ENCODE measurements around the gene TUBB4A.

The TUBB4A gene

DNA sequence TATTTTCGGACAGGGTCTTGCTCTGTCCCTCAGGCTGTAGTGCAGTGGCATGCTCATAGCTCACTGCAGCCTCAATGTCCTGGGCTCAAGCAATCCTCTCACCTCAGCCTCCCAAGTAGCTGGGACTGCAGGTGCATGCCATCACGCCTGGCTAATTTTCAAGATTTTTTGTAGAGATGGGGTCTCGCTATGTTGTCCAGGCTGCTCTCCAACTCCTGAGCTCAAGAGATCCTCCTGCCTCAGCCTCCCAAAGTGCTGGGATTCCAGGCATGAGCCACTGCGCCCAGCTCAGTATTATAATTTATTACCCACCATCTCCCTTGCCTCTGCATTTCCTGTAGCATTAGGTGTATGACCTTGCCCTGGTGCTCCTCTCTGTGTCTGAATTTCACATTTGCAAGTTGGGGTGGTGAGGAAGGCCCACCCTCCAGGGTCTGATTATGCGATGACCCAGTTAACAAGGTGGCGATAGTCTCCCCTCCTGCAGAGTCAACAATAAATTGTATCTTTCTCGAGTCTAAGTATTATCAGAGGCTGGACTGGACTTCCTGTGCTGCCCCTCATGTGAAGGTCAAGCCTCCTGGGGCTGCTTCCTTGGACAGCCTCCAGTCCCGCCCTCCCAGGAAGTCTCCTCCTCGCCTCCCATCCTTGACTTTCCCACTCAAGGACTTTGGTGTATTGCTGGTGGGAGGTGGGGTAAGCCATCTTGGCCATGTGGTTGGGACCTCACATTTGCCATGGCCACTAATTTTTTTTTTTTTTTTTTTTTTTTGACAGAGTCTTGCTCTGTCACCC, 1.5 kb upstream of the TUBB4A start:
- DNase-seq (ENCODE audit: low read depth) = no peak
- TF ChIP-seq, protein P1, sequence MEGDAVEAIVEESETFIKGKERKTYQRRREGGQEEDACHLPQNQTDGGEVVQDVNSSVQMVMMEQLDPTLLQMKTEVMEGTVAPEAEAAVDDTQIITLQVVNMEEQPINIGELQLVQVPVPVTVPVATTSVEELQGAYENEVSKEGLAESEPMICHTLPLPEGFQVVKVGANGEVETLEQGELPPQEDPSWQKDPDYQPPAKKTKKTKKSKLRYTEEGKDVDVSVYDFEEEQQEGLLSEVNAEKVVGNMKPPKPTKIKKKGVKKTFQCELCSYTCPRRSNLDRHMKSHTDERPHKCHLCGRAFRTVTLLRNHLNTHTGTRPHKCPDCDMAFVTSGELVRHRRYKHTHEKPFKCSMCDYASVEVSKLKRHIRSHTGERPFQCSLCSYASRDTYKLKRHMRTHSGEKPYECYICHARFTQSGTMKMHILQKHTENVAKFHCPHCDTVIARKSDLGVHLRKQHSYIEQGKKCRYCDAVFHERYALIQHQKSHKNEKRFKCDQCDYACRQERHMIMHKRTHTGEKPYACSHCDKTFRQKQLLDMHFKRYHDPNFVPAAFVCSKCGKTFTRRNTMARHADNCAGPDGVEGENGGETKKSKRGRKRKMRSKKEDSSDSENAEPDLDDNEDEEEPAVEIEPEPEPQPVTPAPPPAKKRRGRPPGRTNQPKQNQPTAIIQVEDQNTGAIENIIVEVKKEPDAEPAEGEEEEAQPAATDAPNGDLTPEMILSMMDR (IDR thresholded peaks at IDR 0.05; ENCODE audit: insufficient read depth, low read depth, low read length, missing control alignments) = no peak
- H3K4me3 ChIP-seq (ENCODE audit: low read depth, low read length) = no peak overlapping the region

GRCh38 chr19:6500837-6501739, 1.0 kb downstream of the TUBB4A start:
- no peak overlapping the region for H3K4me3 ChIP-seq (ENCODE audit: low read depth, low read length)
- no peak for DNase-seq (ENCODE audit: low read depth)
- TF ChIP-seq, protein P1 (IDR thresholded peaks at IDR 0.05; ENCODE audit: insufficient read depth, low read depth, low read length, missing control alignments) = no peak

- DNase-seq (ENCODE audit: low read depth) = no peak
- no peak overlapping the region for H3K4me3 ChIP-seq (ENCODE audit: low read depth, low read length)
- TF ChIP-seq, protein P1 (IDR thresholded peaks at IDR 0.05; ENCODE audit: insufficient read depth, low read depth, low read length, missing control alignments) = no peak
Observed at GRCh38 chr19:6499052-6499790, 2.9 kb downstream of the TUBB4A start.

- no peak overlapping the region for H3K4me3 ChIP-seq (ENCODE audit: low read depth, low read length)
- DNase-seq (ENCODE audit: low read depth) = no peak
- TF ChIP-seq, protein P1 (IDR thresholded peaks at IDR 0.05; ENCODE audit: insufficient read depth, low read depth, low read length, missing control alignments) = no peak
Observed at GRCh38 chr19:6498294-6499036, 3.6 kb downstream of the TUBB4A start.

GRCh38 chr19:6495947-6496346, 6.2 kb downstream of the TUBB4A start:
- H3K4me3 ChIP-seq (ENCODE audit: low read depth, low read length) = no peak overlapping the region
- TF ChIP-seq, protein P1 (IDR thresholded peaks at IDR 0.05; ENCODE audit: insufficient read depth, low read depth, low read length, missing control alignments) = no peak
- no peak for DNase-seq (ENCODE audit: low read depth)

DNA sequence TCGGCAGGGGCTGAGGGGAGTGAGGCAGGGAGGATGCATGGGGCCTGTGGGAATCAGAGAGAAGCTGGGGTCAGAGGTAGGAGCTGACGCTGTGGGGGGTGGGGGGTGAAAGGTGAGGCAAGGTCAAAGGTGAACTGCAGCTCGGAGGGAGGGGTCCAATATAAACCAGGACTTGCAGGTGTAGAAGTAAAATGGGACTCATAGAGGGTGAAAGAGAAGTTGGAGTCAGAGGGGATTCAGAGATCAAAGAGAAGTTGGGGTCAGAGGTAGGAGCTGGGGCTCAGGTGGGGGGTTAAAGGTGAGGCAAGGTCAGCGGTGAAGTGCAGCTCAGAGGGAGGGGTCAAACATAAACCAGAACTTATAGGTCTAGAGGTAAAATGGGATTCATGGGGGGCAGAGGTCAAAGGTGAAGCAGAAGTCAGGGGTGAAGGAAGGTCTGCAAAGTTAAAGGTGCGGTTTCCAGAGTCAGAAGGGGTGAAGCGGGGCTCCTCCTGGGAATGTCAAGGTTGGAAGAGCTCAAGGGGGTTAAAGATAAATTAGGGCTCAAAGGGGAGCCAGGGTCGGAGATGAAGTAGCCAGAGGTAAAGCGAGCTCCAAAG, 7.6 kb downstream of the TUBB4A start:
- no peak for DNase-seq (ENCODE audit: low read depth)
- TF ChIP-seq, protein P1 (IDR thresholded peaks at IDR 0.05; ENCODE audit: insufficient read depth, low read depth, low read length, missing control alignments) = no peak
- no peak overlapping the region for H3K4me3 ChIP-seq (ENCODE audit: low read depth, low read length)
